IMR-90 (cell line): ENCODE measurements around the gene RIPK4. TPM values are rescaled to one million over a fixed set of nuclear protein-coding genes. Genes with fewer than 3 reads are reported as not detected.

Experiments
- ATAC-seq: fragments of 200-7000 bp; cut with Tn5 transposase; 2 replicates; pipeline ENCODE4 v1.9.1; 2020; ENCODE audit warnings: low read depth, mild to moderate bottlenecking, moderate library complexity
- BruUV-seq: library from RNA; stranded (reverse); fragments of 400-500 nt; replicated peaks from 2 replicates; lab custom pipeline; 2021; lab: Mats Ljungman, UMichigan
- CTCF ChIA-PET: fragments of 300-600 bp; formaldehyde crosslinking; extraction: SDS; loops from one replicate; lab custom pipeline; 2021; ENCODE audit warnings: antibody characterized with exemption; lab: Yijun Ruan, JAX
- POLR2A ChIA-PET: fragments of 300-600 bp; sonication (Branson Sonifier 250); formaldehyde crosslinking; loops from one replicate; lab custom pipeline; 2022; ENCODE audit warnings: antibody characterized with exemption; ENCODE audit not compliant: unreplicated experiment; lab: Charles Lee
- DNase-seq: peaks from one replicate; pipeline ENCODE4 v3.0.0; 2013
- H2AFZ ChIP-seq: replicated peaks from 2 replicates; pipeline ENCODE3; 2013; ENCODE audit warnings: low read length, mild to moderate bottlenecking; ENCODE audit not compliant: poor library complexity
- H2AK5ac ChIP-seq: 2 replicates; pipeline ENCODE4 v1.6.1; 2013; ENCODE audit warnings: low read depth, low read length, inconsistent platforms
- H2AK9ac ChIP-seq: replicated peaks from 2 replicates; pipeline ENCODE3; 2013; ENCODE audit warnings: mild to moderate bottlenecking, low read depth, low read length, moderate library complexity; ENCODE audit not compliant: poor library complexity
- H2BK120ac ChIP-seq: 2 replicates; pipeline ENCODE4 v1.6.1; 2013; ENCODE audit warnings: low read depth, low read length, inconsistent platforms
- H2BK15ac ChIP-seq: 3 replicates; pipeline ENCODE4 v1.6.1; 2013; ENCODE audit warnings: low read depth, low read length, inconsistent platforms
- H2BK20ac ChIP-seq: 2 replicates; pipeline ENCODE4 v1.6.1; 2013; ENCODE audit warnings: low read depth, mild to moderate bottlenecking, inconsistent platforms, low read length, moderate library complexity
- H2BK5ac ChIP-seq: 2 replicates; pipeline ENCODE4 v1.6.1; 2013; ENCODE audit warnings: mild to moderate bottlenecking, low read depth, low read length, inconsistent platforms; ENCODE audit not compliant: poor library complexity, severe bottlenecking
- H3K14ac ChIP-seq: replicated peaks from 2 replicates; pipeline ENCODE4 v1.6.1; 2013; ENCODE audit warnings: low read depth, low read length, inconsistent platforms
- H3K18ac ChIP-seq: 2 replicates; pipeline ENCODE4 v1.6.1; 2013; ENCODE audit warnings: low read depth, low read length, control low read depth
- H3K23ac ChIP-seq: 2 replicates; pipeline ENCODE4 v1.6.1; 2013; ENCODE audit warnings: low read depth, low read length, inconsistent platforms
- H3K27ac ChIP-seq: 2 replicates; pipeline ENCODE4 v1.5.1; 2013; ENCODE audit warnings: mild to moderate bottlenecking, control low read depth, low read length; ENCODE audit not compliant: insufficient read depth
- H3K27me3 ChIP-seq: 2 replicates; pipeline ENCODE4 v1.6.1; 2013; ENCODE audit warnings: low read length; ENCODE audit not compliant: control insufficient read depth, insufficient read depth
- H3K36me3 ChIP-seq: 2 replicates; pipeline ENCODE4 v1.6.1; 2013; ENCODE audit warnings: low read length, mixed read lengths; ENCODE audit not compliant: control insufficient read depth, insufficient read depth
- H3K4ac ChIP-seq: 2 replicates; pipeline ENCODE4 v1.6.1; 2013; ENCODE audit warnings: low read depth, low read length, inconsistent platforms
- H3K4me1 ChIP-seq: 2 replicates; pipeline ENCODE4 v1.6.1; 2013; ENCODE audit warnings: low read length, mixed read lengths; ENCODE audit not compliant: control insufficient read depth, insufficient read depth
- H3K4me2 ChIP-seq: 2 replicates; pipeline ENCODE4 v1.6.1; 2013; ENCODE audit warnings: low read depth, mild to moderate bottlenecking, control low read depth, low read length, moderate library complexity
- H3K4me3 ChIP-seq: 2 replicates; pipeline ENCODE4 v1.5.1; 2013; ENCODE audit warnings: low read depth, mild to moderate bottlenecking, control low read depth, low read length, moderate library complexity; ENCODE audit not compliant: insufficient read depth
- H3K56ac ChIP-seq: 2 replicates; pipeline ENCODE4 v1.6.1; 2013; ENCODE audit warnings: low read length, inconsistent platforms; ENCODE audit not compliant: insufficient read depth; ENCODE audit errors: extremely low read depth
- H3K79me1 ChIP-seq, 2 experiments: 2 replicates each; pipeline ENCODE4 v1.6.1; 2013; ENCODE audit warnings: low read length in 2 of 2, inconsistent platforms in 1 of 2, low read depth in 1 of 2
- H3K9ac ChIP-seq: 2 replicates; pipeline ENCODE4 v1.6.1; 2013; ENCODE audit warnings: low read depth, low read length, control low read depth
- H3K9me1 ChIP-seq: 2 replicates; pipeline ENCODE4 v1.6.1; 2013; ENCODE audit warnings: low read length, inconsistent platforms; ENCODE audit not compliant: insufficient read depth
- H3K9me3 ChIP-seq: 2 replicates; pipeline ENCODE4 v1.6.1; 2013; ENCODE audit warnings: low read length; ENCODE audit not compliant: control insufficient read depth, insufficient read depth
- H4K20me1 ChIP-seq: 2 replicates; pipeline ENCODE4 v1.6.1; 2013; ENCODE audit warnings: low read length, inconsistent platforms; ENCODE audit not compliant: insufficient read depth
- H4K5ac ChIP-seq: 2 replicates; pipeline ENCODE4 v1.6.1; 2013; ENCODE audit warnings: mild to moderate bottlenecking, low read depth, low read length, control low read depth
- H4K8ac ChIP-seq, 2 experiments: 2 replicates each; pipeline ENCODE4 v1.6.1; 2013; ENCODE audit warnings: low read depth in 2 of 2, low read length in 2 of 2, control low read depth in 1 of 2, inconsistent platforms in 1 of 2
- H4K91ac ChIP-seq: 2 replicates; pipeline ENCODE4 v1.6.1; 2013; ENCODE audit warnings: low read depth, low read length, inconsistent platforms; ENCODE audit not compliant: insufficient read depth
- BHLHE40 ChIP-seq: fragments of 150-350 bp; IDR thresholded peaks from 2 replicates; pipeline ENCODE4 v1.6.1; 2016; ENCODE audit warnings: mild to moderate bottlenecking, low read depth, low read length
- CEBPB ChIP-seq: IDR thresholded peaks from 2 replicates; pipeline ENCODE4 v1.6.1; 2012; ENCODE audit warnings: low read depth, low read length, improper control_type of control experiment
- CHD1 ChIP-seq: IDR thresholded peaks from 2 replicates; pipeline ENCODE4 v1.6.1; 2012; ENCODE audit warnings: low read depth, low read length, improper control_type of control experiment
- FOS ChIP-seq: fragments of 150-350 bp; IDR thresholded peaks from 2 replicates; pipeline ENCODE4 v1.6.1; 2016; ENCODE audit warnings: low read depth, low read length
- MAFK ChIP-seq: IDR thresholded peaks from 2 replicates; pipeline ENCODE4 v1.6.1; 2012; ENCODE audit warnings: low read depth, low read length, improper control_type of control experiment
- MXI1 ChIP-seq: IDR thresholded peaks from 2 replicates; pipeline ENCODE4 v1.6.1; 2012; ENCODE audit warnings: low read depth, mild to moderate bottlenecking, low read length, moderate library complexity, borderline replicate concordance
- POLR2A ChIP-seq: IDR thresholded peaks from 2 replicates; pipeline ENCODE4 v1.6.1; 2012; ENCODE audit warnings: mild to moderate bottlenecking, low read depth, low read length
- RCOR1 ChIP-seq: IDR thresholded peaks from 2 replicates; pipeline ENCODE4 v1.6.1; 2012; ENCODE audit warnings: mild to moderate bottlenecking, low read length, improper control_type of control experiment; ENCODE audit not compliant: insufficient replicate concordance
- SMC3 ChIP-seq: fragments of 150-350 bp; IDR thresholded peaks from 2 replicates; pipeline ENCODE4 v1.6.1; 2016; ENCODE audit warnings: low read depth, mild to moderate bottlenecking, antibody characterized with exemption, low read length, moderate library complexity
- WGBS, 2 experiments: methylation state at CpG; one replicate each; pipeline versions ENCODE4 v1.1.5 to v1.1.7; 2013; ENCODE audit warnings: missing lambda C conversion rate in 2 of 2; ENCODE audit not compliant: insufficient read length in 1 of 2; ENCODE audit errors: extremely low coverage in 2 of 2; 5-methylcytosine and 5-hydroxymethylcytosine counted together
- dilution Hi-C: fragments of 300-500 bp; cut with HindIII; formaldehyde crosslinking; loops from one replicate; pipeline ENCODE4 v1.14.3; 2018; ENCODE audit warnings: low sequenced_read_pairs; ENCODE audit not compliant: unreplicated experiment
- in situ Hi-C: fragments of 300-500 bp; cut with MboI; formaldehyde crosslinking; loops from 3 replicates; pipeline ENCODE4 v1.14.3; 2019; ENCODE audit warnings: low sequenced_read_pairs, inconsistent platforms, mixed read lengths
- intact Hi-C: fragments of 100-400 bp; cut with micrococcal nuclease; formaldehyde crosslinking; loops from 2 replicates; pipeline ENCODE4 v1.10.0; 2022
- polyA plus RNA-seq, 3 experiments: library from polyadenylated mRNA; depleted of rRNA; stranded (reverse); fragments of >200 nt; gene quantifications; 2 replicates each; pipeline ENCODE4 v1.2.3, GENCODE V29; 2012; ENCODE audit warnings: low replicate concordance in 1 of 3
- total RNA-seq: library from RNA; depleted of rRNA; stranded (reverse); fragments of >200 nt; gene quantifications from 2 replicates; pipeline ENCODE4 v1.2.3, GENCODE V29; 2012
- TF ChIP-seq, protein P1 (sequence below): conservative IDR thresholded peaks from 2 replicates; pipeline ENCODE4 v1.5.1; 2012; ENCODE audit warnings: mild to moderate bottlenecking, low read depth, low read length, improper control_type of control experiment

Gene RIPK4
- total and polyA plus RNA-seq, 2 of the 4 experiments (the other 2 are of a cell fraction), result under 0.01 to 0.03 TPM

DNA sequence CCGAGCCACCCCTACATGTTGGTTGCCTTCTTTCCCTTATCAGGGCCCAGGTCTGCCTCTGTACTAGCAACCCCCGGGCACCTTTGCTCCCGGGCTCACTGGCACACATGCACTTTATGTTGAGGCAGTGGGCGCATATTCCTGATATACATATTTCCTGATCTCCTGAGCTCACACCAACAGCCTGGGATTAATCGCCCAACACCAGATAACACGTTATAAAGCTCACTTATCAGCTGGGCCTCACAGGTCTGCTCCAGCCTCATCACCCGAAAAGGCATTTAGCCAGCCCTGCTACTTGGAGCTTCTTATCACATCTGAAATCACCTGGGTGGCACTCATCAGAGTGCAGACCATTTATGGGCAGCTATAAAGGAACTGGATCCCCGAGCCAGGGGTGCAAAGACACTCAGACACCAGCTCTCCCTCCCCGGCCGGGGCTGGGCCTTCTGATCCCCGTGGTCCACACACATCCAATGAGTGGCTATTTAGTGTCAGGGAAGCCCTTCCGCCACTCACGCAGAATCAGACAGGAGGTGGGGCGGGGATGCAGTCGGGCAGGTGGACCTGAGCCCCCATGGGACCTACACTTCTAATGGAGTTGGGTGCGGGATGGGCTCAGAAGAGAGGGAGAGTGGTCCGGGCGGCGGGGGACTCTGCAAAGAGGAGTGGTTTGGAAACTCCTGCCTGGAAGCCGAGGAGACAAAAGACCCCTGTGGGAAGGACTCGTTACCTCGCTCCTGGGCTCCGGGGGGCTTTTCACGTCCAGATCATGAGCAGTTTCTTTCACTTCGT lies 21.6 kb downstream of the RIPK4 start:
- Histone ChIP-seq H3K14ac (no peak overlapping the region), H4K91ac (no peak overlapping the region), H2BK15ac (no peak overlapping the region), H3K4me2 (no peak overlapping the region), H2BK120ac (no peak overlapping the region), H4K20me1 (no peaks in the 10 kb centered on the region), H2BK5ac (no peak overlapping the region), H3K56ac (no peak overlapping the region), H3K9me1 (no peaks in the 10 kb centered on the region; the same call in 1 of the 2 replicates), H3K18ac (no peak overlapping the region), H3K9me3 (no peaks in the 10 kb centered on the region), H2AK9ac (no peak overlapping the region), H2BK20ac (no peak overlapping the region), H3K4me3 (no peak overlapping the region), H2AK5ac (no peak overlapping the region), H3K79me1 (no peaks in the 10 kb centered on the region), H3K36me3 (no peaks in the 10 kb centered on the region), H3K4ac (no peak overlapping the region), H3K27me3 (peaks cover 16% of the 10 kb centered on the region), H3K23ac (no peak overlapping the region), H2AFZ (no peak overlapping the region), H4K8ac (no peak overlapping the region), H3K4me1 (no peaks in the 10 kb centered on the region; the same call in 1 of the 2 replicates), H4K5ac (no peak overlapping the region), H3K9ac (no peak overlapping the region), H3K27ac (no peak overlapping the region)
- BruUV-seq, result no TSS peak
- ChIA-PET CTCF (no interaction called here), POLR2A (no interaction called here)
- ATAC-seq (no peak), DNase-seq (no peak)
- intact Hi-C loops (no loop called here), dilution Hi-C loops (no loop called here), in situ Hi-C loops (no loop called here)
- TF ChIP-seq RCOR1, result no peak
- TF ChIP-seq CEBPB, result no peak
- no peak for TF ChIP-seq SMC3
- no peak for TF ChIP-seq MXI1
- no peak for TF ChIP-seq POLR2A
- TF ChIP-seq BHLHE40, result no peak
- TF ChIP-seq FOS, result no peak
- no peak for TF ChIP-seq MAFK
- TF ChIP-seq, protein P1, sequence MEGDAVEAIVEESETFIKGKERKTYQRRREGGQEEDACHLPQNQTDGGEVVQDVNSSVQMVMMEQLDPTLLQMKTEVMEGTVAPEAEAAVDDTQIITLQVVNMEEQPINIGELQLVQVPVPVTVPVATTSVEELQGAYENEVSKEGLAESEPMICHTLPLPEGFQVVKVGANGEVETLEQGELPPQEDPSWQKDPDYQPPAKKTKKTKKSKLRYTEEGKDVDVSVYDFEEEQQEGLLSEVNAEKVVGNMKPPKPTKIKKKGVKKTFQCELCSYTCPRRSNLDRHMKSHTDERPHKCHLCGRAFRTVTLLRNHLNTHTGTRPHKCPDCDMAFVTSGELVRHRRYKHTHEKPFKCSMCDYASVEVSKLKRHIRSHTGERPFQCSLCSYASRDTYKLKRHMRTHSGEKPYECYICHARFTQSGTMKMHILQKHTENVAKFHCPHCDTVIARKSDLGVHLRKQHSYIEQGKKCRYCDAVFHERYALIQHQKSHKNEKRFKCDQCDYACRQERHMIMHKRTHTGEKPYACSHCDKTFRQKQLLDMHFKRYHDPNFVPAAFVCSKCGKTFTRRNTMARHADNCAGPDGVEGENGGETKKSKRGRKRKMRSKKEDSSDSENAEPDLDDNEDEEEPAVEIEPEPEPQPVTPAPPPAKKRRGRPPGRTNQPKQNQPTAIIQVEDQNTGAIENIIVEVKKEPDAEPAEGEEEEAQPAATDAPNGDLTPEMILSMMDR, result no peak
- TF ChIP-seq CHD1, result no peak
- WGBS, 2 experiments, result 80% methylated on average over 13 of the region's 25 CpGs; no CpG with 5 or more reads in 1 of the 2 experiments
